ENCODE results near the gene C7orf33.

Gene C7orf33

DNA sequence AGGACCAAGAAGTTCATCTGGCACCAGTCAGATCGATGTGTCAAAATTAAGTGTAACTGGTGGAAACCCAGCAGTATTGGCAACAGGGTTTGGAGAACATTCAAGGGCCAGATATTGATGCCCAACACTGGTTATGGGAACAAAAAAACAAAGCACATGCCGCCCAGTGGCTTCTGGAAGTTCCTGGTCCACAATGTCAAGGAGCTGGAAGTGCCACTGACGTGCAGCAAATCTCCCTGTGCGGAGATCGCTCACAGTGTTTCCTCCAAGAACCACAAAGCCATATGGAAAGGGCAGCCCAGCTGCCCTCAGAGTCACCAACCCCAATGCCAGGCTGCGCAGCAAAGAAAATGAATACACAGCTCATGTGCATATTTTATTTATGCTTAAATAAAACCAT lies 10.1 kb upstream of the C7orf33 start:
- no peak for TF ChIP-seq CTCF (IDR thresholded peaks at IDR 0.05)
- no peak for DNase-seq (ENCODE audit: low spot score)
- Histone ChIP-seq H3K4me3 (no peak overlapping the region), H3K27ac (no peak overlapping the region)

GRCh38 chr7:148581624-148582023 lies 8.9 kb upstream of the C7orf33 start:
- Histone ChIP-seq H3K4me3 (no peak overlapping the region), H3K27ac (no peak overlapping the region)
- no peak for TF ChIP-seq CTCF (IDR thresholded peaks at IDR 0.05)
- DNase-seq (ENCODE audit: low spot score), result no peak

- no peak overlapping the region for H3K27ac ChIP-seq
- no peak for DNase-seq (ENCODE audit: low spot score)
- TF ChIP-seq CTCF (IDR thresholded peaks at IDR 0.05), result no peak
- H3K4me3 ChIP-seq, result no peak overlapping the region
Observed at GRCh38 chr7:148584154-148584827, 6.3 kb upstream of the C7orf33 start.

- DNase-seq (ENCODE audit: low spot score), result no peak
- Histone ChIP-seq H3K4me3 (no peak overlapping the region), H3K27ac (no peak overlapping the region)
- TF ChIP-seq CTCF (IDR thresholded peaks at IDR 0.05), result no peak
Observed at GRCh38 chr7:148585399-148585798, 5.2 kb upstream of the C7orf33 start.

- Histone ChIP-seq H3K4me3 (no peak overlapping the region), H3K27ac (no peak overlapping the region)
- TF ChIP-seq CTCF (IDR thresholded peaks at IDR 0.05), result no peak
- no peak for DNase-seq (ENCODE audit: low spot score)
Observed at GRCh38 chr7:148587076-148587475, 3.5 kb upstream of the C7orf33 start.

GRCh38 chr7:148588168-148588567 lies 2.4 kb upstream of the C7orf33 start:
- H3K4me3 ChIP-seq, result no peak overlapping the region
- no peak for TF ChIP-seq CTCF (IDR thresholded peaks at IDR 0.05)
- H3K27ac ChIP-seq, result no peak overlapping the region
- no peak for DNase-seq (ENCODE audit: low spot score)

DNA sequence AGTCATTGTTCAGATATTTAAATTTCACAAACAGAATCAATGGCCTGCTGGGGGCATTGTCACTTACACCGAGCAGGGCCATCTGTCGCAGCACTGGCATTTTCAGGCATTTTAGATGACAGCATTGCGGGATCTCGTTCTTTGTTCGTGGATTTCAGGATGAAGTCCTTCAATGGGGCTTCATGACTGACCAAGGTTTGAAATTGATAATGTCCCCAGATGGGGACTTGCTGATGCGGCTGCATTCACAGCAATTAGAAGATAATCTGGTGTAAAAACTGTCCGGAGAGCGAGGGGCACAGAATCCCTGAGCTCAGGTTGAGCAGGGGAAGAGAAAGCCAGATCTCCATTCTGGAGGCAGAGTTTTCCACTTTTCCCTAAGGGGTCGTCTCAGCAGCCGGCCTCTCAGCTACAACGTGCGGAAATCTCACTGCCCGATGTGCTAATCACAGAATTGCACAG lies 1.9 kb upstream of the C7orf33 start:
- H3K27ac ChIP-seq, result no peak overlapping the region
- no peak for DNase-seq (ENCODE audit: low spot score)
- no peak overlapping the region for H3K4me3 ChIP-seq
- no peak for TF ChIP-seq CTCF (IDR thresholded peaks at IDR 0.05)
